Testis (tissue), 2 donors: ENCODE measurements around the gene AOX1.

ENCODE experiments used
- CTCF ChIP-seq, 3 experiments: fragments of 450-650 bp in 2 of 3; fragments of 200-600 bp in 1 of 3; sonication (generic) in 1 of 3; IDR thresholded peaks; one replicate each; pipeline ENCODE4 v1.5.1; 2016 to 2019; ENCODE audit warnings: antibody characterized with exemption in 3 of 3, mild to moderate bottlenecking in 2 of 3, moderate library complexity in 1 of 3
- POLR2A ChIP-seq: fragments of 450-650 bp; IDR thresholded peaks from one replicate; pipeline ENCODE4 v1.6.1; 2017; ENCODE audit warnings: antibody characterized with exemption, mild to moderate bottlenecking, moderate library complexity

- TF ChIP-seq CTCF (IDR thresholded peaks at IDR 0.05): no peak
- TF ChIP-seq POLR2A: no peak
Measured at GRCh38 chr2:200673191-200673590, 87.4 kb downstream of the AOX1 start.
